Nephron progenitor cell (in vitro differentiated cells): Measurements from ENCODE around the gene UCN2.
A peak's percentile ranks its signal among the peaks of the same experiment; 100 is the strongest.

Source experiments
- DNase-seq: peaks from one replicate; pipeline ENCODE4 v3.0.0; 2021
- H3K27ac Mint-ChIP-seq: 2 replicates; pipeline ENCODE4 v1.8.0; 2021; ENCODE audit warnings: mild to moderate bottlenecking, moderate library complexity, mixed read lengths
- H3K27me3 Mint-ChIP-seq: 2 replicates; pipeline ENCODE4 v1.8.0; 2021; ENCODE audit warnings: mild to moderate bottlenecking, low read depth, mixed read lengths; ENCODE audit not compliant: poor library complexity
- H3K36me3 Mint-ChIP-seq: 2 replicates; pipeline ENCODE4 v1.8.0; 2021; ENCODE audit warnings: low read depth, mixed read lengths
- H3K4me1 Mint-ChIP-seq: 2 replicates; pipeline ENCODE4 v1.8.0; 2021; ENCODE audit warnings: mixed read lengths
- H3K4me3 Mint-ChIP-seq: 2 replicates; pipeline ENCODE4 v1.8.0; 2021; ENCODE audit warnings: mild to moderate bottlenecking, moderate library complexity, mixed read lengths
- H3K9me3 Mint-ChIP-seq: 2 replicates; pipeline ENCODE4 v1.8.0; 2021; ENCODE audit warnings: mild to moderate bottlenecking, moderate library complexity, mixed read lengths
- TF ChIP-seq, protein P1 (sequence below): fragments of 200-600 bp; sonication (generic); IDR thresholded peaks from 2 replicates; pipeline ENCODE4 v1.5.0; 2021; ENCODE audit warnings: antibody characterized with exemption

Gene UCN2

DNA sequence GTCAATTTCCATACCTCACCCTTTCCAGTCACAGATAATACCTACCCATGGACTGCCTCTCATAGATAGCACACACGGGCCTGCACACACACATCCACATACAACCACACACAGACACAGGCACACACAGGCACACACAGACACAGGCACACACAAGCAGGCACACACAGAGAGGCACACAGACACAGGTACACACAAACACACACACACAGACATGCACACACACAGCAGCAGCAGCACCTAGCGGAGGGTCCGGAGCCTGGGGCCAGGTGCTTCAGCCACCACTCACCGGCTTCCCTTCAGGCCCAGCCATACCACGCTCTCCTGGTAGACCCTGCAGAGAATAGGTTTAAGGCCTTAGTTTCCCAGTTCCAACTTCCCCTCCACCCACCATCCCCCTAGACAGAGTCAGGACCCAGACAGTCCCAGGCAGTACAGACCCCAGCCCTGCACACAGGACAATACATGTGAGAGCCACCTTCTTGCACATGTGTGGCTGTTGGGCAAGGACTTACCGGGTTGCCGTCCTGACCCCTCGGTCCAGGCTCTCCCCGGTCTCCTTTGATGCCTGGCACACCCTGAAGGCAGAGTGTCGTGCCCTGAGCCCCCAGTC lies 10.5 kb upstream of the UCN2 start:
- H3K4me3 Mint-ChIP-seq, result no peak overlapping the region
- H3K9me3 Mint-ChIP-seq, result no peaks in the 10 kb centered on the region
- TF ChIP-seq, protein P1, sequence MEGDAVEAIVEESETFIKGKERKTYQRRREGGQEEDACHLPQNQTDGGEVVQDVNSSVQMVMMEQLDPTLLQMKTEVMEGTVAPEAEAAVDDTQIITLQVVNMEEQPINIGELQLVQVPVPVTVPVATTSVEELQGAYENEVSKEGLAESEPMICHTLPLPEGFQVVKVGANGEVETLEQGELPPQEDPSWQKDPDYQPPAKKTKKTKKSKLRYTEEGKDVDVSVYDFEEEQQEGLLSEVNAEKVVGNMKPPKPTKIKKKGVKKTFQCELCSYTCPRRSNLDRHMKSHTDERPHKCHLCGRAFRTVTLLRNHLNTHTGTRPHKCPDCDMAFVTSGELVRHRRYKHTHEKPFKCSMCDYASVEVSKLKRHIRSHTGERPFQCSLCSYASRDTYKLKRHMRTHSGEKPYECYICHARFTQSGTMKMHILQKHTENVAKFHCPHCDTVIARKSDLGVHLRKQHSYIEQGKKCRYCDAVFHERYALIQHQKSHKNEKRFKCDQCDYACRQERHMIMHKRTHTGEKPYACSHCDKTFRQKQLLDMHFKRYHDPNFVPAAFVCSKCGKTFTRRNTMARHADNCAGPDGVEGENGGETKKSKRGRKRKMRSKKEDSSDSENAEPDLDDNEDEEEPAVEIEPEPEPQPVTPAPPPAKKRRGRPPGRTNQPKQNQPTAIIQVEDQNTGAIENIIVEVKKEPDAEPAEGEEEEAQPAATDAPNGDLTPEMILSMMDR, result no peak
- no peaks in the 10 kb centered on the region for H3K36me3 Mint-ChIP-seq
- peaks cover 14% of the 10 kb centered on the region for H3K4me1 Mint-ChIP-seq
- DNase-seq, result no peak
- H3K27ac Mint-ChIP-seq, result no peak overlapping the region
- H3K27me3 Mint-ChIP-seq, result peaks cover 4% of the 10 kb centered on the region

DNA sequence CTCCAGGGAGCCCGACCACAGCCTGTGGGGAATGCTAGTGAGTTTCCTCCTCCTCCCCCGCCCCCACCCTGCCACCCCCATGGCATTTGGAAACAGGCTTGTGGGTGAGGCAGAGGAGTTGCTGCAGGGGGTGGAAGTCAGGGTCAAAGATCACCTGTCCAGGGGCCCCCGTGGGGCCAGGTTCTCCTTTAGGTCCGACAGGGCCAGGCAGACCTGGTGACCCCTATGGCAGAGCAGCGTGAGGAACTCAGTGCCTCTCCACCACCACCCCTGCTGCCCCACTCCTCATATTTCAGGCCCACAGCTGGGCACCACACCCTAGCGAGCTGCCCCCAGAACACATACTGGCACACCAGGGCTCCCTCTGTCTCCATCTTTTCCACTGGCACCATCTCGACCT lies 8.9 kb upstream of the UCN2 start:
- no peak for DNase-seq
- no peaks in the 10 kb centered on the region for H3K9me3 Mint-ChIP-seq
- peaks cover 4% of the 10 kb centered on the region for H3K27me3 Mint-ChIP-seq
- no peak overlapping the region for H3K27ac Mint-ChIP-seq
- H3K36me3 Mint-ChIP-seq, result no peaks in the 10 kb centered on the region
- no peak overlapping the region for H3K4me3 Mint-ChIP-seq
- peaks cover 14% of the 10 kb centered on the region for H3K4me1 Mint-ChIP-seq
- TF ChIP-seq, protein P1, result no peak

DNA sequence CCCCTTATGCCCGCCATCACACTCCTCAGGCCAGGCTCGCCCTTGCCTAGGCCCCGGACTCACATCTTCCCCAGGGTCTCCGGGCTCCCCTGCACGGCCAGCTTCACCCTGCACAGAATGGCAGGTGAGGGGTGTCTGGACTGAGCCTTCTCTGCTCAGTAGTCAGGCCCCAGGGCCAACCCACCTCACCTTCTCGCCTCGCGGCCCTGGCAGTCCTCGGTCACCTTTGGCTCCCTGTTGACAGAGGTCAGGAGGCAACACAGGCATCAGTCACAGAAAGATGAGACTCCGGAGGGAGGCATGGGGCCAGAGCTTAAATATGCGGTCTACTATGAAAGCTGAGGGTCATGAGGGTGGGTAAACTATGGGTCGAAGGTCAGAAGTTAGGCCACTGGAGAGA lies 8.4 kb upstream of the UCN2 start:
- Mint-ChIP-seq H3K4me3 (no peak overlapping the region), H3K4me1 (peaks cover 14% of the 10 kb centered on the region), H3K36me3 (no peaks in the 10 kb centered on the region), H3K27me3 (peaks cover 4% of the 10 kb centered on the region), H3K9me3 (no peaks in the 10 kb centered on the region), H3K27ac (no peak overlapping the region)
- DNase-seq, result no peak
- TF ChIP-seq, protein P1, result no peak

DNA sequence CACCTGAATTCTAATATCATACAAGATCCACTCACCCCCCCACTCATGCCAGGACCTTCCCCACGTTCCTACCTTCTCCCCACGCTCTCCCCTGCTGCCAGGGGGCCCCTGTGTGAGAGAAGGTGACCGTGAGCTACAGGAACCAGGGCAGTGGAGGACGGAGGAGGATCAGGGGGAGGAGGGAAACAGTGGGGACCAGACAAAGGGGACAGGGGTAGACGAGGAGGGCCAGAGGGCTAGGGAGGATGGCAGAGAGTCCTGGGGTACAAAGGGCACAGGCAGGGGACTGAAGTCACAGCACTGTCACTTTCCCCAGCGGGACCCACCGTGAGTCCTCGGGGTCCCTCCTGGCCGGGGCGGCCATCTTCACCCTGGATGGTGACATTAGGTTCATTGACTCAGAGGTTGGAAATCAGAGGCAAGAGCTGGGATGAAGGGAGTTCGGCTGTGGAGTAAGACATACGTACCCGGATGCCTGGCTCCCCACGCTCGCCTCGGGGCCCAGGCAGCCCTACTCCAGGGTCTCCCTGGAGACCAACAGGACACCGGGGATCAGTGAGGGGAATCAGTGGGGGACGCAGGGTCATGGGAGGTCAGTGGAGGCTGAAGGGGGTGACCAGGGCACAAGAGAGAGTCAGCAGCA lies 6.3 kb upstream of the UCN2 start:
- H3K36me3 Mint-ChIP-seq, result no peaks in the 10 kb centered on the region
- H3K27ac Mint-ChIP-seq, result peak overlapping the region; percentile 81
- H3K9me3 Mint-ChIP-seq, result no peaks in the 10 kb centered on the region
- TF ChIP-seq, protein P1, result no peak
- peaks cover 6% of the 10 kb centered on the region for H3K27me3 Mint-ChIP-seq
- peaks cover 22% of the 10 kb centered on the region for H3K4me1 Mint-ChIP-seq
- DNase-seq, result no peak
- no peak overlapping the region for H3K4me3 Mint-ChIP-seq

DNA sequence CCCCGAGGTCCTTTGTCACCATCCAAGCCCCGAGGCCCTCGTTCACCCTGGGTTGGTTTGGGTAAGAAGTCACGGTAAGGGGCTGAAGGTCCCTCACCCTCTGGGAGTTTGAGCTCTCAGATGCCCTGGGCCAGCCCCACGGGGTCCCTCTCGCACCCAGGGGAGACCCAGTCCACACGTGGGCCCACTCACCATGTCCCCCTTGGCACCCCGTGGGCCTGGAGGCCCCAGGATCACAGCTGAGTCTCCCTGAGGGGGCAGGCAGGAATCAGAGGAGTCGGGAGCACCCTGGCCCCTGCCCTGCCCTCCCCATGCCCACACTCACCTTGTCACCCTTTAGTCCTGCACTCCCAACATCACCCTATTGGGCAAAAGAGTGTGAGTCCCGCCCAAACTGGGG lies 5.8 kb upstream of the UCN2 start:
- DNase-seq, result no peak
- Mint-ChIP-seq H3K9me3 (no peaks in the 10 kb centered on the region), H3K27ac (peak overlapping the region; percentile 81), H3K4me1 (peaks cover 27% of the 10 kb centered on the region), H3K4me3 (no peak overlapping the region), H3K27me3 (peaks cover 6% of the 10 kb centered on the region), H3K36me3 (no peaks in the 10 kb centered on the region)
- TF ChIP-seq, protein P1, result no peak

DNA sequence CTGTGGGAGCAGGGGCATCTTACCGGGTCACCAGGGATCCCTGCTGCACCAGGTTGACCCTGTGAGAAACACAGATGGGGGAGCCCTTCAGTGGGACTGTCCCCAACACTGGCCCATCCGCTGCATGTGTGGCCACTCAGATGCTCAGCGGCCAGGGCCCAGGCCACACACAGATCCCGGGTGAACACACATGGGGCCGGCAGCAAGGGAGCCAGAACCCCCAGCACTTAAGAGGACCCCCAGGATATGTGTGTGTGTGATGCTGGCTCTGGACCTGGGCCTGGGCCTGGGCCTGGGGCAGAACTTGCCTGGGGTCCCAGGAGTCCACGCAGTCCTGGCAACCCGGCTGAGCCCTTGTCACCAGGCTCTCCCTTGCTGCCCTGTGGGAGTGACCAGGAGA lies 4.9 kb upstream of the UCN2 start:
- Mint-ChIP-seq H3K36me3 (no peaks in the 10 kb centered on the region), H3K4me3 (no peak overlapping the region), H3K27me3 (peaks cover 6% of the 10 kb centered on the region), H3K9me3 (no peaks in the 10 kb centered on the region), H3K27ac (no peak overlapping the region), H3K4me1 (peaks cover 36% of the 10 kb centered on the region)
- TF ChIP-seq, protein P1, result no peak
- DNase-seq, result no peak
